GM13977 (cell line): ENCODE data around the gene HOXD9.

ENCODE experiments used
- DNase-seq: peaks from one replicate; pipeline ENCODE4 v3.0.0; 2012; ENCODE audit warnings: low spot score
- CTCF ChIP-seq: IDR thresholded peaks from 2 replicates; pipeline ENCODE4 v1.5.1; 2012; ENCODE audit warnings: mild to moderate bottlenecking, control low read depth; ENCODE audit not compliant: insufficient read depth; ENCODE audit errors: extremely low read depth, missing control alignments
- in situ Hi-C: fragments of 300-500 bp; cut with MboI; formaldehyde crosslinking; loops from one replicate; pipeline ENCODE4 v1.12.0; 2022; ENCODE audit warnings: low sequenced_read_pairs, low pct_unique_long_range_greater_than_20kb, mixed read lengths, inconsistent platforms; ENCODE audit not compliant: unreplicated experiment

Gene HOXD9

DNA sequence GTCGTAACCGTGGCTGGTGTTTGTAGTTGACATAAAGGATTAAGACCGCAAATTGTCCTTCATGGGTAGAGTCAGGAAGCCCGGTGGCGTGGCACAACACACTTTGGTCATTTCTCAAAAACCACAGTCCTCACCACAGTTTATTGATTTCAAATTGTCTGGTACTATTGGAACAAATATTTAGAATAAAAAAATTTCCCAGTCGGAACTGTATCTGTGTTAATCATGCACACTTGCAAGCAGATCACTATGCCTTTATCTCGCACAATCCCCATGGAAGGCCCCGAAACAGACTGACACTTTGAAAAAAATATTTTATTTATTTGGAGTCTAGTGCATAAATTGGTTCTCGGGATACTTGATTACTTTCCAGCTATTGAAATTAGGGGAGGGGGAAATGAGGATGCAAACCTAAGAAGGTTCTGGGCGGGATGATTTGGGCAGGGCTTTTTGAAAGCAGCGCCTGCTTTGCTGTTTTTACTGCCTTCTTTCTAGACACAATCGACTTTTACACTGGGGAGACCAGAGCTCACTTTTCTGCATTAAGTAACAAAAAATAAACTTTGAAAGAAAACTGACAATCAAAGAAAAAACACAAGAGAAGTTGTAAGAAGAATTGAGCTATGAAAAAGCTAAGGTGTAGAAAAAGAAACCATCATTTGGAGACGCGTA is 50.5 kb downstream of the HOXD9 start:
- in situ Hi-C loops: no loop called here
- no peak for DNase-seq
- no peak for TF ChIP-seq CTCF

DNA sequence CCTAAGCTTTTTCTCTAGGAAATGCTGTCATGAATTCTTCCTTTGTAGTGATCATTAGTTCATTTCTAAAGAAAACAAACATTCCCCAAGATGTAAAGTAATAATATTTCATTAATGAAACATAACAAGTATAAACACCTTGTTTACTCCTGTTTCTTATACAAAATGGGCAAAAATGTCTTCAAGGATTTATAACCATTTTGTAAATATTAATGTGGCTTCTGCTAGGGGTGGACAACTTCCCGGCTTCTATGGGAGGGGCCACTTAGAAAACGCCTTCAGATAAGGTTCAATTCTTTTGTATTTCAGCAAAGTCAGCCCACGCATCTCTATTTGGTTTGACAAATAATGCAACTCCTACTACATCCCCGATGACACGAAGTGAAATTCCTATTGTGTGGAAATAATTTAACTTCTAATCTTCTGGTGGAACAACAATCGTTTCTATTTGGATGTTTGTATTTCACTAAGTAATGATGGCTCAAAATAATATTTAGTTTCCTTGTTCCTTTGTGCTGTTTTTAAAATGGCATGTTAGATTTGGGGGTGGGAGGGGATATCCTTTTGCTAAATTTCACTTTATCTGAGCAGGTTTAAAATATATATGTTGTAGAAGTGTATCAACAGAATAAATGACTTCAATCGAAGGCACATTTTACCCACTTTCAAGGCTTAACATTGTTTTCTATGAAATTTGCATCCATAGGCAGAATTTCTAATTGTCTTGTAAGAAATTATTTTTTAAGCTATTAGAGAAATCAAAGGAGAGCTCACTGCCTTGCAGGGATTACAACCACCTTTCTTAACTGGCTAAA is 51.3 kb downstream of the HOXD9 start:
- in situ Hi-C loops: no loop called here
- TF ChIP-seq CTCF: no peak
- no peak for DNase-seq

DNA sequence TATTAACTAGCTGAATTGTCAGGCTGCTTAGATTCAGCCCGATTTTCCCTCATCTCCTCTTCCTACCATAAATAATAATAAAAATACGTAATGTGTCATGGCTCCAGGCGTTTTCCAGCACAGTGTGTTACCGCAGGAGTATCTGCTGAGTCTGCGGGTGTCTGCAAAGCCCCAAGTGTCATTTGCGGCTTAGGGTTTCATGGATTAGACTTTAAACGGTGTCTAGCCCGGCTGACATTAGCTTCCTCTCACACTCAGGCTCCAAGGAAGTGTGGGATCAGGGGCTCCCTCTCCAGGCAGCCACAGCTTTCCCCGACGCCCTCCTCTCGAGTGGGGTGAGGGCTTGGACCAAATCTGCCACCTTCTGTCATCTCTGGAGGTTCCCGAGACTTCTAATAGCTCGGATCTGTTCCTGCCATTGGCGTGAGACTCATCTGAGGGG is 51.9 kb downstream of the HOXD9 start:
- in situ Hi-C loops: no loop called here
- DNase-seq: no peak
- TF ChIP-seq CTCF: no peak
